Measurements from ENCODE around the gene CHMP5. TPM values are rescaled to one million over a fixed set of nuclear protein-coding genes. Genes with fewer than 3 reads are reported as not detected.

CHMP5 gene
- polyA plus RNA-seq, 1 donor (not counting 4 experiments of a cell fraction or from before 2014, with no cell fraction given), result 132 TPM

DNA sequence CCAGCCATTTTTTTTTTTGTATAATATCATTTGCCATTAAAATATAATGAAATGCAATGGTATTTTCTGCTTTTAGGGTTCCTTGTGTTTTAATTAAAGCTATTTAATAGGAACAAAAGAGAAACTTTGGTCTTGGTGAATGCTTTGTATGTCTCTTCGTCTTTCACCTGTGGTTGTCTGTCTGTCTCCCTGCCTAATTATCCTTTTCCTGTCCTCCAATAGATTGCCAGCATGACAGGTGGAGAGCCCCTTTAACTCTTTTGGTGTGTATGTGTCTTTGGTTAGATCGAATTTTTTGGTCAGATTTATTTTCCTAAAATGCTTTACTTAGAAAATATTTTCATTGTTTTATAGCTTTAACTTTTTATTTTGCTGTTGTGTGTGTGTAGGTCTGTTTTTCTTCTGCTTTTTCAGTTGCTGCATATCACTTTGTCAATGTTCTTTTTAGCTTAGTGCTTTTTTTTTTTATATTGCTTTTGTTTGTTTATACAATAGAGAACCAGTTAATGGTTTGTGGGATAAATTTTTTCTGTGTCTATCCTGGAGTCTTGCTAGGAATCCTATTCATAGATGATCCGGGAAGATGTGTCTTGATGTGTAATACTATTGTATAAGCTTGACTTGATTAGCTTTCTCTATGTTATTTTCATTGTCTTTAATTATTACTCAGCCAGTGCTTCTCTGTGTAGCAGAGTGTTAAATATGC is 8.6 kb downstream of the CHMP5 start:
- no peaks in the 10 kb centered on the region for H3K79me2 ChIP-seq (ENCODE audit: control insufficient read depth, insufficient read depth, low read length)
- H3K9ac ChIP-seq (ENCODE audit: control insufficient read depth, extremely low read depth, insufficient read depth, low read length), result no peak overlapping the region
- dilution Hi-C loops (cut with MboI; ENCODE audit: extremely low pct_ligation_motif_present, low sequenced_read_pairs), result no loop called here
- H2AFZ ChIP-seq (ENCODE audit: control insufficient read depth, low read length), result no peak overlapping the region
- TF ChIP-seq EZH2 (IDR thresholded peaks at IDR 0.05; ENCODE audit: low read length), result no peak
- FAIRE-seq (no peak), DNase-seq (ENCODE audit: low read depth, low spot score) (no peak)
- H3K36me3 ChIP-seq (ENCODE audit: control insufficient read depth in 2 of 2, extremely low read depth in 1 of 2, insufficient read depth in 2 of 2, low read length in 2 of 2), result peaks cover 34 to 42% of the 10 kb centered on the region in 2 experiments
- no peaks in the 10 kb centered on the region for H4K20me1 ChIP-seq (ENCODE audit: control insufficient read depth, extremely low read depth, insufficient read depth, low read length)
- no peaks in the 10 kb centered on the region for H3K9me1 ChIP-seq (ENCODE audit: control insufficient read depth, extremely low read depth, insufficient read depth, low read length)
- H3K4me1 ChIP-seq (ENCODE audit: control insufficient read depth, extremely low read depth, insufficient read depth, low read length), result no peaks in the 10 kb centered on the region
- no peaks in the 10 kb centered on the region for H3K27me3 ChIP-seq (ENCODE audit: control insufficient read depth, extremely low read depth, insufficient read depth, low read length)
- H3K4me3 ChIP-seq (ENCODE audit: control insufficient read depth in 2 of 3, extremely low read depth in 1 of 3, insufficient read depth in 2 of 3, low read depth in 1 of 3, low read length in 3 of 3), result no peak overlapping the region
- no peaks in the 10 kb centered on the region for H3K9me3 ChIP-seq (ENCODE audit: control insufficient read depth, low read depth, low read length)
- no peak overlapping the region for H3K27ac ChIP-seq (ENCODE audit: control insufficient read depth, insufficient read depth, low read length)
- H3K4me2 ChIP-seq (ENCODE audit: control insufficient read depth, extremely low read depth, insufficient read depth, low read depth, low read length), result no peak overlapping the region

GRCh38 chr9:33273972-33274328 is 9.1 kb downstream of the CHMP5 start:
- Histone ChIP-seq H3K36me3 (ENCODE audit: control insufficient read depth in 2 of 2, extremely low read depth in 1 of 2, insufficient read depth in 2 of 2, low read length in 2 of 2) (peaks cover 34 to 42% of the 10 kb centered on the region in 2 experiments), H3K9ac (ENCODE audit: control insufficient read depth, extremely low read depth, insufficient read depth, low read length) (no peak overlapping the region)
- FAIRE-seq, result no peak

More at GRCh38 chr9:33273972-33274328, 9.1 kb downstream of the CHMP5 start:
- H3K4me1 ChIP-seq (ENCODE audit: control insufficient read depth, extremely low read depth, insufficient read depth, low read length), result no peaks in the 10 kb centered on the region
- no peaks in the 10 kb centered on the region for H4K20me1 ChIP-seq (ENCODE audit: control insufficient read depth, extremely low read depth, insufficient read depth, low read length)
- no peak for DNase-seq (ENCODE audit: low read depth, low spot score)
- H2AFZ ChIP-seq (ENCODE audit: control insufficient read depth, low read length), result no peak overlapping the region
- no peaks in the 10 kb centered on the region for H3K79me2 ChIP-seq (ENCODE audit: control insufficient read depth, insufficient read depth, low read length)
- TF ChIP-seq EZH2 (IDR thresholded peaks at IDR 0.05; ENCODE audit: low read length), result no peak
- TF ChIP-seq, protein P1, sequence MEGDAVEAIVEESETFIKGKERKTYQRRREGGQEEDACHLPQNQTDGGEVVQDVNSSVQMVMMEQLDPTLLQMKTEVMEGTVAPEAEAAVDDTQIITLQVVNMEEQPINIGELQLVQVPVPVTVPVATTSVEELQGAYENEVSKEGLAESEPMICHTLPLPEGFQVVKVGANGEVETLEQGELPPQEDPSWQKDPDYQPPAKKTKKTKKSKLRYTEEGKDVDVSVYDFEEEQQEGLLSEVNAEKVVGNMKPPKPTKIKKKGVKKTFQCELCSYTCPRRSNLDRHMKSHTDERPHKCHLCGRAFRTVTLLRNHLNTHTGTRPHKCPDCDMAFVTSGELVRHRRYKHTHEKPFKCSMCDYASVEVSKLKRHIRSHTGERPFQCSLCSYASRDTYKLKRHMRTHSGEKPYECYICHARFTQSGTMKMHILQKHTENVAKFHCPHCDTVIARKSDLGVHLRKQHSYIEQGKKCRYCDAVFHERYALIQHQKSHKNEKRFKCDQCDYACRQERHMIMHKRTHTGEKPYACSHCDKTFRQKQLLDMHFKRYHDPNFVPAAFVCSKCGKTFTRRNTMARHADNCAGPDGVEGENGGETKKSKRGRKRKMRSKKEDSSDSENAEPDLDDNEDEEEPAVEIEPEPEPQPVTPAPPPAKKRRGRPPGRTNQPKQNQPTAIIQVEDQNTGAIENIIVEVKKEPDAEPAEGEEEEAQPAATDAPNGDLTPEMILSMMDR (optimal IDR thresholded peaks at IDR 0.05 in 1 of 3, IDR thresholded peaks at IDR 0.05 in 1 of 3, conservative IDR thresholded peaks at IDR 0.05 in 1 of 3; ENCODE audit: extremely low read depth in 1 of 3, insufficient read depth in 2 of 3, low read length in 3 of 3), result no peak
- no peaks in the 10 kb centered on the region for H3K27me3 ChIP-seq (ENCODE audit: control insufficient read depth, extremely low read depth, insufficient read depth, low read length)
- no peak overlapping the region for H3K4me3 ChIP-seq (ENCODE audit: control insufficient read depth in 2 of 3, extremely low read depth in 1 of 3, insufficient read depth in 2 of 3, low read depth in 1 of 3, low read length in 3 of 3)
- no peaks in the 10 kb centered on the region for H3K9me3 ChIP-seq (ENCODE audit: control insufficient read depth, low read depth, low read length)
- no peak overlapping the region for H3K27ac ChIP-seq (ENCODE audit: control insufficient read depth, insufficient read depth, low read length)
- H3K4me2 ChIP-seq (ENCODE audit: control insufficient read depth, extremely low read depth, insufficient read depth, low read depth, low read length), result no peak overlapping the region
- dilution Hi-C loops (cut with MboI; ENCODE audit: extremely low pct_ligation_motif_present, low sequenced_read_pairs), result no loop called here
- H3K9me1 ChIP-seq (ENCODE audit: control insufficient read depth, extremely low read depth, insufficient read depth, low read length), result no peaks in the 10 kb centered on the region
